Amniotic epithelial cell (primary cell): ENCODE measurements around the gene PARN.
A peak's percentile ranks its signal among the peaks of the same experiment; 100 is the strongest.
"Not testable (repeated sequence)": the region's sequence is repeated elsewhere in the genome, so short reads cannot be mapped to it uniquely, and the experiment has no call there.

Experiments used
- DNase-seq: peaks from one replicate; pipeline ENCODE4 v3.0.0-alpha.2; 2010; ENCODE audit warnings: low read depth

Gene PARN

DNA sequence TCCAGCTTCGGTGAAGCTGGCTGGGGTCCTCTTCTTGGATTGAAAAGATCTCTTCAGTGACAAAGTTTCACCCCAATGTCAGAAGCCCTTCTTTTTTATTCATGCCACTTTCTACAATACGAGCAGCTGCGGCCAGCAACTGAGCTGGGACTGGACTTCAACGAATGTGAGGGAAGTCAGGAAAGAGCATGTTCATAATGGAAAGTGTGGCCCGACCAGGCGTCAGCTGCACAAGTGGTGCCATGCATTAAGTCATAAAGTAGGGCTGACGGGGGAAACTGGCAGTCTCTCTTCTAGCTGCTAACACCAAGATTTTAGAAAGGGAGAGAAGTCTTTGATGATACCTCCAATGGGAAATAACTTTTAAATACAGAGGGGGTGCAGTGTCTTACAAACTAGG is 192.6 kb downstream of the PARN start:
- DNase-seq: no peak

DNA sequence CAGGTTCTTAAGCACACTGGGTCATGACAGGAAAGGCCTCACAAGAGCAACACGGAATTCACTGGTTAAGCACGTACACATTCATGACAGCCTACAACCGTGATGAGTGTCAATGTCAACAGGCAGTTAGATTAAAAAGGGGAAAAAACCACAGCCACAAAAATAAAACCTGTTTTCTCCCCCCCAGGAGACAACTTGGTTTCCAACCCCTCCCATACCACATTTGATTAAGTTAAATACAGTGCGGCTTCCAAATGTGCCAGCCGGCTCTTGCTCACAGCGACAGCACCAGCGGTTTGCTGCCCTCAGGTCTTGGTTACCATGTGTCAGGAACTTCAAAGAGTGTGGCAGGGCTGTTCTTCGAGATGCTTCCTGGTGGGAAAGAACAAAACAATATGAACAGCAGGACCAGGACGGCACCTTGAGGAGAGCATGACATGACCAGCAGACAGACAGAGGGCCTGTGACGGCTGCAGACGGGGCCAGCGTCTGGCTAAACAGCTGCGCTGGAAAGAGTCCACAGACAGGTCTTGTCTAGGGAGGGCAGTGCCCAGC is 193.6 kb downstream of the PARN start:
- DNase-seq: no peak

DNA sequence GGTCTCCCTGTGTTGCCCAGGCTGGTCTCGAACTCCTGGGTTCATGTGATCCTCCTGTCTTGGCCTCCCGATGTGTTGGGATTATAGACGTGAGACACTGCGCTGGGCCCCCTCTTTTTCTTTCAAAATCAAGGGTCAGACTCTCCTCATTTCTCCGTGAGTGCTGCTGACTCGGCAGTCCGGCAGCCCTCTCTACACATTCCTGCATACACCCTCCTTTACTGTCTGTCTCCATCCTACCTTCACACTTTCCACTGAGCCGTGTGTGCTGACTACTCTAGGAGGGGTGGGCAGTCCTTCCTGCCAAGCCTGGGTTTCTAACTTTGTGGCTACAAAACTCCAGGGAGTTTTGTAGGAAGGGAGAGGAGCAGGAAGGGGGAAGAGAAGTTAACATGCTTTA is 195.2 kb downstream of the PARN start:
- no peak for DNase-seq

DNA sequence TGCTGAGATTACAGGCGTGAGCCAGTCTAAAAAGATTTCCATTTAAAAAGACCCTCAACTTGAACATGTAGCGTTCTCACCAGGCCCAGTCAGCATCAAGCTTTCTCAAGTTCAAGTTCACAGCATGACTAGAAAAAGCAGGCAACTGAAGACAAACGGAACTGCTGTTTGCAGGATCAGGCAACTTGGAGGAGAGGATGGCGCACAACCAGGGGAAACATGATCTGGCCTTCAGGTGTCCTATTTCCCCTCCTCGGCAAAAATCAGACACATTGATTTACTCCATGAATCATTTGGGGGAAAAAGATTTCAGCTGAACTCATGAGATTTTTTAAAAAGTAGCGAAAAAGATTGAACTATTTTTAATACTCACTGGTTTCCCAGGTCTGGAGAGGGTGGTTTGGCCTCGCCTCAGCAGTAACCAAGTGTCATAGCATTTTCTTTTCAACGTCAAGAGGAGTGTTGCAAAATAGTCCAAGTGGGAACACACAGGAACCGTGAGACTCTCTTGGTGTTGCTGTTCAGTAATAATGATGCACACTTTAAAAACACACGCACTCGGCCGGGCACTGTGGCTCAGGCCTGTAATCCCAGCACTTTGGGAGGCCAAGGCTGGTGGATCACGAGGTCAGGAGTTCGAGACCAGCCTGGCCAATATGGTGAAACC is 201.0 kb downstream of the PARN start:
- not testable (repeated sequence) for DNase-seq

DNA sequence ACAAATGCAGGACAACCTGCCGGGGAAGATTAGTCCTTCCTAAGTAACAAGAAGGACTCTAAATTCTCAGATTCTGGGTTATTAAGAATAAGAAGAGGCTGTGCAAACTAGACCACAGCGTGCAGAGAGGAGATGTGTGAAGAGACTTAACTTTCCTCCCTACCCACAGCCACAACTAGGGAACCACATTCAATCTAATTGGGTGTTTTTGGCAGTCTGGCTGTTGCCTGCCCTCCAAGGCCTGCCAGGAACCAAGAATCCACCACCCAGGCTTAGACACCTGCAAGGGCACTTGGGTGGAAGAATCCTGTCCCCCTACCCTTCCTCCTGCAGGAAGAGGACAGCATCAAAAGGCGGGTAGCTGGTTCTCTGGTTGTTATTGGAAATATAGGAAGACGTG is 202.0 kb downstream of the PARN start:
- no peak for DNase-seq

DNA sequence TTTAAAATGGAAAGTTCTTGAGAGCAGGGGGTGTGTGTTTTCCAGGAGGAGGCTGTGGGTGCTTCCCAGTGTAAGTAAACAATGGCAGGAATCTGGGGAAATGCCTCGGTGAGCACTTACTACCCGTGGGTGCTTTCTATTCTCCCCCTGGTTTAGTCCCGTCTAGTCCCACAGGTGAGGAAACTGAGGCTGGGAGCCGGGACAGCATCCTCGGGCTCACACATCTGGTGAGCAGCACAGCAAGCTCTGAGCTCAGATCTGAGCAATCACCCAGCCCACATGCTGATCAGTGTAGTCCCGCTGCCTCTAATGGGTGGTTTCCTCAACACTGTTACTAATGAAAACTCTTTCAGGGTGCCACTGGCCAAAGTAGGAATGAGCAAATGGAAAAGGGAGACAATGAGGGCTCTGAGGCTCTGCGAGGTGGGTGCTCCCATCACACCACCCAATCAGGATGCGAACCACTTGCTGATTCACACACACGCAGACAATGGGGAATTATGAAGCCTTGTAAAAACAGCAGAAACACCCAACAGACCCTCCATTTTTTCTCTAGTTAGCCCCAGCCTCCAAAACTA is 202.6 kb downstream of the PARN start:
- DNase-seq: no peak

DNA sequence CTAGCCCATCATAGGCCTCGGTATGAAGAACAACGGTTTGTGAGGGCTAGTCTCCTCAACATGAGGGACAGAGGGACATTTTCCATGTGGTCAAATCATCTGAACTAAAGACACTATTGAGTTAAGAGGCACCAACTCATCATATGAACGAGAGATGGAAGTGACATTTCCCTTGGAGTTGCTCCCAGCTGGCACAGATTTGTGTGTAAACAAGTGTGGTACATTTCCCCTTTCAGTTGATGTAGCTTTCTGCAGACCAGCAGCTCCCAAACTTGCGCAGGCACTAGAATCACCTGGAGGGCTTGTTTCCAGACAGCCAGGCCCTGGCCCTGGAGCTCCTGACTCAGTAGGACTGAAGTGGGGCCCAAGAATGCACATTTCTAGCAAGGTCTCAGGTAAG is 205.5 kb downstream of the PARN start:
- DNase-seq: no peak

DNA sequence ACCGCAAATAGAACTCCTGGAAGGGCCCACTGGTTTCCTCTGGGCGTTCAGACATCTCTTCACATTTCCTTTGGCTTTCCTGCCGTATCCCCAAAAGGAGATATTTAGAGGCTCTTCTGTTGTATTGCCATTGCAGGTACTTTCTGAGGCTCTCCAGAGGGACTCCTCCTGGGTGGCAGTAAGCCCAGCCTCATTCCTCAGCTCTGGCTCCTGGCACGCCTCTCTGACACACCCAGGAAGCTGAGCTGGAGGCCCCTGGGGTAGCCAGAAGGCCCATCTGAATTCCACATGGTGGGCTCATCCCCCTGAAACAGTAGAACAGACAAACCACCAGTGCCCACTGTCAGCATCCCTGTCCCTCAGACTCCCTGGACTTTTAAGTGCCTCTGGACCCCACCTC is 206.7 kb downstream of the PARN start:
- no peak for DNase-seq

DNA sequence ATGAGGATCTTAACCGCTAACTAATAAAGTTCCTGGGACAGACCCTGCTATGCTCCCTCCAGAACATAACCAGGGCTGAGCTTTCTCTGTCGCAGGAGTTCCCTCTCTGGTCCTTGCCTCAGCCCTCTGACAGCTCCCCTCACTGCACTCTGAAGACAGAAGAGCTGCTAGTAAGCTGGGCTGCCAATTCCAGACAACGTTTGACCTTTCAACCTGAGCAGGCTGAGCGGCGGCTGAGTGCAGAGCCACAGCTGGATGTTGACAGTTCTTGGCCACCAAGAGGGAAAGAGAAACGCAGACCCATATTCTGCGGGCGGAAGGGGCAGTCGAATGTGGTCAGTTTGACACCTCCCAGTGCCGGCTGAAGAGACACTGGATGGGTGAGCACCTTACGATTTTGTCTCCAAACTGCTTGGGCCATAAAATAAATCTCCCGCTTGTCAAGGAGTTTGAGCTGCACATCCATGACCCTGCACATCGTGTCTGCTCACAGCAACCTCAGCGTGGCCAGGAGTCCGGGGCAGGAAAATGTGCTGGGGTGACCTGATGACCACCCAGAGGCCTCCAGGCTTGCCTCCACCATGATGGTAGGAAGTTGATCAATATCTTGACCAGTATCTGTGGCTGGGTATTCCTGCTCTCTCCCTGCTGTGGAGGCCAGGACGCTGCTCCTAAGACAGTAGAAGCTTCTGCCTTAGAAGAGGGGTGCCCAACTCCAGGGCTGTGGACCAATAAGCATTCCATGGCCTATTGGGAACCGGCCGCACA is 209.2 kb downstream of the PARN start:
- DNase-seq: no peak

DNA sequence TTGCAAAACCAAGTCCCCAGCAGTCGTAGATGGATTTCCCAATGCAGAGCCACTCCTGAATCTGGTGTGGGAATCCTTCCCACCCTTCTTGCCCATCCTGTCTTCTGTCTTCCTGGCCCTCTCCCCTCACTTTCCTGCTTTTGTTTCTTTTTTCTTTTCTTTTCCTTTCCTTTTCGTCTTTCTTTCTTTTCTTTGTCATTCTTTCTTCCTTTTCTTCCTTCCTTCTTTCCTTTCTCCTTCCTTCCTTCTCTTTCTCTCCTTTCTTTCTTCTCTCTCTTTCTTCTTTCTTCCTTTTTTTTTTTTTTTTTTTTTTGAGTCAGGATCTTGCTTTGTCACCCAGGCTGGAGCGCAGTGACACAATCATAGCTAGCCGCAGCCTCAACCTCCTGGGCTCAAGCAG is 209.8 kb downstream of the PARN start:
- not testable (repeated sequence) for DNase-seq

DNA sequence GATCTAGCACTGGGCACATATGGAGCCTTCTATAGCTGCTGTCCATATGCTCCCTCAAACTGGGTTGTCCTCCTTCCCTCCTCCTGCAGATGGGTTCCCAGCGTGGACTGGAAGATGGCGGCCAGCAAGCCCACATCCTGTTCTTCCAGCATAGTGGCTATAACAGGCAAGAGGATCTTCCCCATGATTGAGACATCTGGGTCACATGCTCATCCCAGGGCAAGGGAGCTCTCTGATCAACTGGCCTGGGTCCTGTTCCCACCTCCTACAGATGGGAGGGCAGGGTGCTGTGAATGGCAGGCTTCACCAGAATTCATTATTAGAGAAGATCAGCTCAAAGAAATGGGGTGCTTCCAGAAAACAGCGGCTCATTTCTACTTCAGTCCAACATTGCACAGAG is 210.2 kb downstream of the PARN start:
- no peak for DNase-seq

DNA sequence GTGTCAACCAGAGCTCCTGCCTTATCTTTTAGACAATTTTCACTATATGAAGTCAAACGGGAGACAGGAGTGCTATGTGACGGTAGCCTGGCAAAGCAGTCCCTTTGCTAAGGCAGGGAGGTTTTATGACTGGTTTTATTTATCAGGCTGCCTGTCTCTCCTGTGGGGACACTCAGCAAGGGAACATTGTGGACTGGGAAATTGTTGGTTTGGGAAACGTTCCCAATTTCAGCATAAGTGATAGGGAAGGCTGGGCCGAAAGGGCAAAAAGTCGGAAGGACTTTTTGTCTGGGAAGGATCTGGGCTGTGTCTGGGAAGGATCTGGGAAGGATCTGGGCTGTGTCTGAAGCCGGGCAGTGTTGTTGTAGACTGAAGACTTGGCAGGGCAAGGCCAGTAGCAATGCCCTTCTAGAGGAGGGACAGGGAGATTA is 211.2 kb downstream of the PARN start:
- DNase-seq: peak; percentile 31

DNA sequence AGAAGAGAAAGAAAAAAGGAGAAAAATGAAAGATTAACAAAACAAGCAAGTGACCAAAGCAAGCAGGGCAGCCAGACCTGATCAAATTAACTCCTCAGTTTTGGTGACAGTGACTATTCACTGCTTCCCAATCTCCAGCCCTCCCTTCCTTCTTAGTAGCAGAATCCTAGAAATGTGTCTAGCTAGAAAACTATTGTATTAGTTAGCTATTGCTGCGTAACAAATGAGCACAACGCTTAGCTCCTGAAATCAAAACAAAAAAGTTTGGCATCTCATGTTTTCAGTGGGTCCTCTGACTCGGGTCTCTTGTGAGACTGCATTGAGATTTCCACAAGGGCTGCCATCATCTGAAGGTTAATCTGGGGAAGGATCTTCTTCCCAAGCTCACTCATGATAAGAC is 213.9 kb downstream of the PARN start:
- DNase-seq: no peak

DNA sequence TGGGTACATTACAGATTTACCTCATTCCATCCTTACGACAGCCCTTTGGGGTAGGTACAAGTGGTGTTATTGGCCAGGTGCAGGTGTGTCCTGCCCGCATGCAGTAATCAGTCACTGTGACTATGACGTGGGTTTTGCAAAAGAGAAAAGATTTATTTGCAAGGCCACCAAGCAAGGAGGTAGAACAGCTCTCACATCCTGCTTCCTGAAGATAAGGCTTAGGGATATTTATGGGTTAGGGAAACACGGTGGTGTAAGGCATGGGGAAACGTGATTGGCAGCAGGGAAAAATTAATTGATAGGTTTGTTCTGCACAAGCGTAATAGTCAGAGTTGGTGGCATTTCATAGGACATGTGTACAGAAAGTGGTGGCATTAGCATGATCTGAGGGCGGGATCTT is 214.8 kb downstream of the PARN start:
- no peak for DNase-seq

DNA sequence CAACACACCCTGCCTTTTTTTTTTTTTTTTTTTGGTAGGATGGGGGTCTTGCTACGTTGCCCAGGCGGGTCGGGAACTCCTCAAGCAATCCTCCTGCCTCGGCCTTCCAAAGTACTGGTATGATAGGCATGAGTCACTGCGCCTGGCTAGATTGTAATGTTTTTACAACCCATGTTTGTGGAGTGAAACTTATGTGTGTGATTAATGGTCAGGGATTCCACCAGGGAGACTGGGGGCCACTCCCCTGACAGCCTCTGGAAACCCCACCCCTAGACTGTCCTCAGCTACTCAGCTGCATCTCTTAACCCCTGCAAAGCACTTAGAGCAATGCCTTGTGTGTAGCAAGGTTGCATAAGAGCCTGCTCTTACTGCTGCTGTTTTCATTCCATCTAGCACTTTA is 220.5 kb downstream of the PARN start:
- peak; percentile 98 for DNase-seq

DNA sequence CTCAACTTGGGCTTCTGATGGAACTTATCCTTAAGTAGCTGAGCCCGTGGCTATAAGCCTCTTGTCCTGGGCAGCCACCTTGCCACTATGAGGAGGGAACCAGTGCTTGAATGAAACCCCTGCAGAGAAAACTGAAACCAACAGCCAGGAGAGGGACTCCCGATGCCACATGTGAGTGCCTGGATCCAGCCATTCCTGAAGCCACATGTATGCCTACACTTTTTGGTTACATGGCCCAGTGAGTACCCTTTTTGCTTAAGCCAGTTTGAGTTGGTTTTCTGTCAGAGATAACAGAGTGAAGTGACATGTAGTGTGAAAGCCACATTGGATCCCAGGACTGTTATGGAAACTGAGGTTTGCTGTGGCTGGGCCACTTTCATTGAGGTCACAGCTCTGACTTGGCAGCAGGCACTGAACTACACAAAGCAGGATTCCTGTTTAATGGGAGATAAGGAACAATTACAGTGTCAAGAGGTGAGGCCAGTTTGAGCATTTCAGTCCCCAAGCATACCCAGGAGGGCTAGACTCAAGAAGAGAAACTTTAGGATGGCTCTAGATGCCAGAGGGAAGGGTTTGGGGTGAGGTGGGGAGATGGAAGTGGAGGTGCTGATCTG is 222.2 kb downstream of the PARN start:
- DNase-seq: no peak

DNA sequence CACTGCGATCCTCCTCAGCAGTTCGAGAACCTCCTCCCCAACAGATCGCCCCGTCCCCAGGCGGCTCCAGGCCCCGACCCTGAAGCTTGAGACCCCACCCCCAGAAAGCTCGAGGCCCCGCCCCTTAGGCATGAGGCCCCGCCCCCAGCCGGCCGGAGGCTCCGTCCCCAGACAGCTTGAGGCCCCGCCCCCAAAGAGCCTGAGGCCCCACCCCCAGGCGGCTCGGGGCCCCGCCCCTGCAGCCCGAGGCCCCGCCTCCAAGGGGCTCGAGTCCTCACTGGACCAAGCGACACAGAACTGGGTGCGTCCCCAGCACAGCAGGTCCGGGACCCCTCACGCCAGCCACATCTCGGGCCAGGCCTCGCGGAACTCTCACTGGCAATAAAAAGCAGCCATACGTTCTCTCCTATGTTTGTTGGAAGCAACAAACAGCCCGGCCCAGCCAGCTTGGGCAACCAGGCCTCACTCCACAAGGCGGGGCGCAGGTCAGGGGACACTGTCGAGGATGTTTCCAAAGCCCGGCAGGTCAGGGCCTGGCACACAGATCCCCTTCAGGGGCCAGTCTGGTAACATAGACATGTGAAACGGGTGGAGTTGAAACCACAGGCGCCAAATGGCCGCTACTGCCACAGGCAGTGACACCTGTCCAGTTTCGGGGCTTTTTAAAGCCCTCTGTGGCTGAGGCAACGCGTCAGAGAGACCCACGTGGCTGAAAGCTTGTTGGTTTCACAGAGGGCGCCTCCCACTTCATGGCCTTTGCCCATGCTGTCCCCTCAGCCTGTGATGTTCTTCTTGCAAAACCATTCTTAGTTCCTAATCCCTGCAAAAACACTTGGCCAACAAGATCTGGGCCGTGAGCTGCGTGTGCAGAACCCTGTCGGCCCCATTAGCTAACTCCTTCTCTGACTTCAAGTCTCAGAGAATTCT is 224.2 kb downstream of the PARN start:
- peak; percentile 49 for DNase-seq

DNA sequence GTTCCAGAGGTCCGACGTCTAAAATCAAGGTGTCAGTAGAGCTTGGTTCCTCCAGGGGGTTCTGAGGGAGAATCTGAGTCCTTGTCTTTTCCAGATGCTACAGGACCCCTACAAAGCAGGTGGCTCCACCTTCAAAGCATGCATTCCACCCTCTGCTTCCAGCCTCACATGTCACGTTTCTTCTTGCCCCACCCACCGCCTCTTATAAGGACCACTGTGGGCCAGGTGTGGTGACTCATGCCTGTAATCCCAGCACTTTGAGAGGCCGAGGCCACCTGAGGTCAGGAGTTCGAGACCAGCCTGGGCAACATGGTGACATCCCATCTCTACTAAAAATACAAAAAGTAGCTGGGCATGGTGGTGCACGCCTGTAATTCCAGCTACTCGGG is 227.1 kb downstream of the PARN start:
- not testable (repeated sequence) for DNase-seq

DNA sequence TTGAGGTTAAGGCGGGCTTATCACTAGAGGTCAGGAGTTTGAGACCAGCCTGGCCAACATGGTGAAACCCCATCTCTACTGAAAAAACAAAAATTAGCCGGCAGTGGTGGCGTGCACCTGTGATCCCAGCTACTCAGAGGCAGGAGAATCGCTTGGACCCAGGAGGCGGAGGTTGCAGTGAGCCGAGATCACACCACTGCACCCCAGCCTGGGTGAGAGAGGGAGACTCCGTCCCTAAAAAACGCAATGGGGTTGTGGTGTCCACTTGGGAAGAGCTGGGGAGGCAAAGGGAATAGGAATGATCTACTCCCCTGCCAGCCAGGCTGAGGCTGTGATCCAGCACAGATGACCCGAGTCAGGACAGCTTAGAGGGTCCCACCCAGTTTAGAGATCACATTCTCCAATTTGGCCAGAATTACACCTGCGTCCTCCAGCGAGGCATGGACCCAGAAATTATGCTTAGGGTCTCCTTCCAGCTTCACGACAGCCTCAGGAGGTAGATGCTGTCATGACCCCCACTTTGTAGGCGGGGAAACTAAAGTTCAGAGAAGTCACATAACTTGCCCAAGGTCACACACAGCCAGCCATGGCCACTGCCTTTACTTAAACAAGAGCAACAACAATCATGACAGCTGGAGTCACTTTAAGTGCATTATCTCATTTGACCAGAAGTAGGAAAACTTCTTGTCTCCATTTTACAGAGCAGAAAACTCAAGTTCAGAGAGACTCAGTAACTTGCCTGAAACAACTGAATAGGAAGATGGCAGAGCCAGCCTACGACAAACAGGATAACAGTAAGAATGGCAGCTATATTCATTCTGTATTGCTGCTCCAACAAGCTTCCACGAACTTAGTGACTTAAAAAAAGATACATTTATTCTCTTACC is 227.7 kb downstream of the PARN start:
- not testable (repeated sequence) for DNase-seq

DNA sequence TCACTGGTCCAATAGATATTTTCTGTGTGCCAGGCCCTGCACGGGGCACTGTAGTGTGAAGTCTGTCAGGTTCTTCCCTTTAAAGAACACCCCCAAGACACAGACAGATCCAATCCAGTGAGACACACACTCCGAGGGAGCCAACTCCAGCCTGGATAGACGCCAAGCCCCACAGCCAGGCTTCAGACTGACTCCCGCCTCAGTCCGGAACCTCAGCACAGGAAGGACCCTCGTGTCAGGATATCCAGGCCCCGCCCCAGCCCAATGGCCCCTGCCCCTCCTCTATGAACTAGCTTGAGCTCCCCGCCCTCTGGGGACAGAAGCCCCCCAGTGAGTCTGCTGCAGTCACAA is 228.4 kb downstream of the PARN start:
- peak; percentile 22 for DNase-seq
